GM21619 (cell line): Measurements from ENCODE around the gene IP6K3.

Experiments used
- ATAC-seq: cut with Tn5 transposase; IDR thresholded peaks from one replicate; pipeline ENCODE4 v1.9.1; 2021; ENCODE audit not compliant: unreplicated experiment

IP6K3 gene

GRCh38 chr6:33778444-33779121, 31.9 kb upstream of the IP6K3 start:
- ATAC-seq = no peak

- ATAC-seq = no peak
These were observed 31.0 kb upstream of the IP6K3 start for GRCh38 chr6:33777398-33778388.

- no peak for ATAC-seq
These were observed 30.1 kb upstream of the IP6K3 start for GRCh38 chr6:33776764-33777163.

- ATAC-seq = no peak
These were observed 29.5 kb upstream of the IP6K3 start for GRCh38 chr6:33776186-33776585.

GRCh38 chr6:33774774-33775173, 28.1 kb upstream of the IP6K3 start:
- ATAC-seq = no peak

- no peak for ATAC-seq
These were observed 26.3 kb upstream of the IP6K3 start for GRCh38 chr6:33772902-33773472.

GRCh38 chr6:33772082-33772830, 25.6 kb upstream of the IP6K3 start:
- ATAC-seq = no peak

- no peak for ATAC-seq
These were observed 24.7 kb upstream of the IP6K3 start for GRCh38 chr6:33771146-33772081.

GRCh38 chr6:33770833-33771145, 24.1 kb upstream of the IP6K3 start:
- no peak for ATAC-seq

GRCh38 chr6:33770124-33770832, 23.6 kb upstream of the IP6K3 start:
- no peak for ATAC-seq

- ATAC-seq = no peak
These were observed 22.6 kb upstream of the IP6K3 start for GRCh38 chr6:33769248-33769821.

GRCh38 chr6:33768644-33769120, 22.0 kb upstream of the IP6K3 start:
- ATAC-seq = peak; percentile 57

GRCh38 chr6:33766921-33767907, 20.5 kb upstream of the IP6K3 start:
- no peak for ATAC-seq

- no peak for ATAC-seq
These were observed 18.7 kb upstream of the IP6K3 start for GRCh38 chr6:33765368-33765767.

GRCh38 chr6:33764036-33764435, 17.3 kb upstream of the IP6K3 start:
- ATAC-seq = no peak

GRCh38 chr6:33763483-33763882, 16.8 kb upstream of the IP6K3 start:
- ATAC-seq = no peak

- ATAC-seq = no peak
These were observed 16.0 kb upstream of the IP6K3 start for GRCh38 chr6:33762713-33763112.
